Measurements from ENCODE around the gene ZNF521. TPM values are rescaled to one million over a fixed set of nuclear protein-coding genes. Genes with fewer than 3 reads are reported as not detected.

Gene ZNF521
- total RNA-seq (2021) (not detected in 2 replicates), Bru-seq, nascent RNA (percentile 4 among the genes with signal in this experiment), BruChase-seq, experiment 1, labeled RNA remaining after a 2-hour chase (percentile 2 among the genes with signal in this experiment), BruChase-seq, experiment 2, labeled RNA remaining after a 6-hour chase (percentile 1 among the genes with signal in this experiment)
- long read RNA-seq = 0 reads

- no peaks in the 10 kb centered on the region for H3K4me1 ChIP-seq (replicated peaks; ENCODE audit: insufficient read depth)
- ChIA-PET CTCF (no interaction called here), POLR2A (ENCODE audit: unreplicated experiment) (no interaction called here)
- H3K9me3 ChIP-seq (ENCODE audit: insufficient read depth, low read depth) = no peaks in the 10 kb centered on the region
- no peak within 1 kb of the TSS for H3K27ac ChIP-seq
- intact Hi-C loops (cut with micrococcal nuclease; ENCODE audit: unreplicated experiment) = no loop called here
- peak within 1 kb of the TSS; percentile 82 for H3K4me2 ChIP-seq
- TF ChIP-seq EZH2 (IDR thresholded peaks at IDR 0.05; ENCODE audit: low read depth) (no peak), CTCF (conservative IDR thresholded peaks at IDR 0.05) (no peak)
- DNase-seq = peak in 1 of 2 experiments; percentile 35
- no peaks in the 10 kb centered on the region for H4K20me1 ChIP-seq (ENCODE audit: insufficient read depth)
- H3K27me3 ChIP-seq (ENCODE audit: insufficient read depth, low read depth) = no peaks in the 10 kb centered on the region
- H3F3A ChIP-seq (ENCODE audit: insufficient read depth, low read depth) = no peaks in the 10 kb centered on the region
- H3K79me2 ChIP-seq (ENCODE audit: low read depth) = no peaks in the 10 kb centered on the region
- peak within 1 kb of the TSS; percentile 63 for H3K4me3 ChIP-seq
- no TSS peak for BruUV-seq (replicated peaks)
- H2AFZ ChIP-seq = peak within 1 kb of the TSS; percentile 85
- no peaks in the 10 kb centered on the region for H3K9me2 ChIP-seq (ENCODE audit: insufficient read depth)
- no peaks in the 10 kb centered on the region for H3K36me3 ChIP-seq (ENCODE audit: low read depth)
Observed at GRCh38 chr18:25351777-25352628, at the start of gene ZNF521. Gene ZNF521 (minus strand): TSS chr18:25352166. CDS start chr18:25350946, 1,220 bp downstream.

- Histone ChIP-seq H3K9me3 (ENCODE audit: insufficient read depth, low read depth) (no peaks in the 10 kb centered on the region), H3K4me2 (no peak overlapping the region), H4K20me1 (ENCODE audit: insufficient read depth) (no peaks in the 10 kb centered on the region), H3K27me3 (ENCODE audit: insufficient read depth, low read depth) (no peaks in the 10 kb centered on the region), H3F3A (ENCODE audit: insufficient read depth, low read depth) (no peaks in the 10 kb centered on the region), H3K79me2 (ENCODE audit: low read depth) (no peaks in the 10 kb centered on the region), H2AFZ (no peak overlapping the region), H3K27ac (no peak overlapping the region), H3K9me2 (ENCODE audit: insufficient read depth) (no peaks in the 10 kb centered on the region), H3K4me3 (no peak overlapping the region), H3K36me3 (ENCODE audit: low read depth) (no peaks in the 10 kb centered on the region), H3K4me1 (replicated peaks; ENCODE audit: insufficient read depth) (no peaks in the 10 kb centered on the region)
- no peak for DNase-seq
- CTCF ChIA-PET = no interaction called here
- intact Hi-C loops (cut with micrococcal nuclease; ENCODE audit: unreplicated experiment) = no loop called here
- POLR2A ChIA-PET (ENCODE audit: unreplicated experiment) = no interaction called here
- no TSS peak for BruUV-seq (replicated peaks)
- TF ChIP-seq EZH2 (IDR thresholded peaks at IDR 0.05; ENCODE audit: low read depth) = no peak
- TF ChIP-seq CTCF (conservative IDR thresholded peaks at IDR 0.05) = no peak
Observed at GRCh38 chr18:25399554-25399953, 47.6 kb upstream of the ZNF521 start.

GRCh38 chr18:25392192-25392591, 40.2 kb upstream of the ZNF521 start:
- intact Hi-C loops (cut with micrococcal nuclease; ENCODE audit: unreplicated experiment) = no loop called here
- BruUV-seq (replicated peaks) = no TSS peak
- Histone ChIP-seq H3K27ac (no peak overlapping the region), H4K20me1 (ENCODE audit: insufficient read depth) (no peaks in the 10 kb centered on the region), H3K4me1 (replicated peaks; ENCODE audit: insufficient read depth) (no peaks in the 10 kb centered on the region), H3F3A (ENCODE audit: insufficient read depth, low read depth) (no peaks in the 10 kb centered on the region), H3K36me3 (ENCODE audit: low read depth) (no peaks in the 10 kb centered on the region), H3K4me3 (no peak overlapping the region), H2AFZ (no peak overlapping the region), H3K9me3 (ENCODE audit: insufficient read depth, low read depth) (no peaks in the 10 kb centered on the region), H3K27me3 (ENCODE audit: insufficient read depth, low read depth) (no peaks in the 10 kb centered on the region), H3K4me2 (no peak overlapping the region), H3K79me2 (ENCODE audit: low read depth) (no peaks in the 10 kb centered on the region), H3K9me2 (ENCODE audit: insufficient read depth) (no peaks in the 10 kb centered on the region)
- CTCF ChIA-PET = no interaction called here
- POLR2A ChIA-PET (ENCODE audit: unreplicated experiment) = no interaction called here
- TF ChIP-seq CTCF (conservative IDR thresholded peaks at IDR 0.05) (no peak), EZH2 (IDR thresholded peaks at IDR 0.05; ENCODE audit: low read depth) (no peak)
- DNase-seq = no peak

Data from PC-9 (cell line).